ENCODE data around the gene ATP8A2.

GRCh38 chr13:25731536-25731935 lies 359.8 kb downstream of the ATP8A2 start:
- TF ChIP-seq CTCF (IDR thresholded peaks at IDR 0.05; ENCODE audit: poor library complexity, severe bottlenecking) = no peak
- TF ChIP-seq TAF1 (IDR thresholded peaks at IDR 0.05; ENCODE audit: low read depth) = no peak
- TF ChIP-seq MXI1 (conservative IDR thresholded peaks at IDR 0.05; ENCODE audit: poor library complexity, severe bottlenecking) = no peak
- TF ChIP-seq SMC3 (conservative IDR thresholded peaks at IDR 0.05; ENCODE audit: poor library complexity) = no peak
- TF ChIP-seq REST (IDR thresholded peaks at IDR 0.05; ENCODE audit: borderline replicate concordance) = no peak
- no peak for TF ChIP-seq POLR2AphosphoS5 (IDR thresholded peaks at IDR 0.05)
- no peak for TF ChIP-seq EZH2 (IDR thresholded peaks at IDR 0.05; ENCODE audit: borderline replicate concordance, insufficient read depth, low read length, poor library complexity, severe bottlenecking)
- TF ChIP-seq EP300 (conservative IDR thresholded peaks at IDR 0.05; ENCODE audit: poor library complexity, severe bottlenecking) = no peak
